Erythroblast (primary cell): ENCODE data around the gene EVC.

Experiments used
- GATA1 ChIP-seq: IDR thresholded peaks from 2 replicates; pipeline ENCODE4 v1.6.1; 2011; ENCODE audit warnings: low read depth, mild to moderate bottlenecking, control low read depth, low read length, moderate library complexity
- POLR2A ChIP-seq: IDR thresholded peaks from 2 replicates; pipeline ENCODE4 v1.6.1; 2011; ENCODE audit warnings: mild to moderate bottlenecking, low read length

- TF ChIP-seq POLR2A (no peak), GATA1 (no peak)
Measured at GRCh38 chr4:5735463-5735862, 24.5 kb downstream of the EVC start.
